A673 (cell line): ENCODE results near the gene FBXO10.

ENCODE experiments used
- CTCF ChIP-seq: fragments of 300-800, 200-600 bp; sonication (generic); conservative IDR thresholded peaks from 2 replicates; pipeline ENCODE4 v1.5.1; 2017; ENCODE audit warnings: low read depth, mild to moderate bottlenecking, antibody characterized with exemption, low read length, moderate library complexity, mixed read lengths
- EZH2 ChIP-seq: fragments of 200-600 bp; sonication (generic); IDR thresholded peaks from 2 replicates; pipeline ENCODE4 v1.6.1; 2017; ENCODE audit warnings: borderline replicate concordance, low read depth, mild to moderate bottlenecking, mixed read lengths, antibody characterized with exemption, low read length; ENCODE audit not compliant: poor library complexity, severe bottlenecking

GRCh38 chr9:37466037-37466709 is 110.0 kb downstream of the FBXO10 start:
- no peak for TF ChIP-seq CTCF
- TF ChIP-seq EZH2, result no peak
